HG02981 (cell line): ENCODE measurements around the gene SKA2.
"Not testable (repeated sequence)": the region's sequence is repeated elsewhere in the genome, so short reads cannot be mapped to it uniquely, and the experiment has no call there.

ENCODE experiments used
- ATAC-seq: cut with Tn5 transposase; IDR thresholded peaks from one replicate; pipeline ENCODE4 v1.9.1; 2021; ENCODE audit warnings: mild to moderate bottlenecking, moderate library complexity; ENCODE audit not compliant: unreplicated experiment

SKA2 gene, protein sequence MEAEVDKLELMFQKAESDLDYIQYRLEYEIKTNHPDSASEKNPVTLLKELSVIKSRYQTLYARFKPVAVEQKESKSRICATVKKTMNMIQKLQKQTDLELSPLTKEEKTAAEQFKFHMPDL

DNA sequence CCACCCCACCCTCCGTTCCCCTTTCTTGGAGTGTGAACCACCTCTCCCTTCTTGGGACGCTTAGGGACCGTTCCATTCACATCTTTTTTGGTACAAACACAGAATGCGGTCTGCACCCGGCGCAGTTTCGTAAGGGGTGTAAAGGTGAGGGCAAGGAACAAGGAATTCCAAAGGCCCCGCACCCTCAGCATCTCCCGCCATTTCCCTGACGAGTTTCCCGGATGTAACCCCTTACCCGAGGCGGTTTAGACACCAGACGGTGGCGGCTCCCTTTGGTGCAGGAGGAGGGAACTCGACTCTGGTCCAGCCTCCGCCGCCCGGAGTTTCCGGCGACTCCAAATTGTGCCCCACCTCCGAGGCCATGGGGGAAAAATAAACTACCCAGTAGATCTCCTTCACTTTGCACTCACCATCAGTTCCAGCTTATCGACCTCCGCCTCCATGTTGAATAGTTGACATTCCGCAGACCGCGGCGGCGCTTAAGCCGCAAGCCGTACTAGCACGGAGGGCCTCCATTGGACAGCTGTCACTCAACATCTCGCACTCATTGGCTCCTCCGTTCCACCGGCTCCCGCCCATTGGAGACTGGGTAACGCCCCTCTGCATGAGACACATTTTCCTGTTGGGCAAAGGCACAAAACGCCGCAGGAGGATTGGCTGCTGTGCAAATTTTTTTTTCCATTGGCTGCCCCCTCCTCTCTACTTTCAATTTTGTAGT is at the start of gene SKA2:
SKA2 (minus strand) TSS at position 466 of the 718 bp plus-strand sequence; CDS start at position 443, 23 bp downstream.
- ATAC-seq, result peak; percentile 76

DNA sequence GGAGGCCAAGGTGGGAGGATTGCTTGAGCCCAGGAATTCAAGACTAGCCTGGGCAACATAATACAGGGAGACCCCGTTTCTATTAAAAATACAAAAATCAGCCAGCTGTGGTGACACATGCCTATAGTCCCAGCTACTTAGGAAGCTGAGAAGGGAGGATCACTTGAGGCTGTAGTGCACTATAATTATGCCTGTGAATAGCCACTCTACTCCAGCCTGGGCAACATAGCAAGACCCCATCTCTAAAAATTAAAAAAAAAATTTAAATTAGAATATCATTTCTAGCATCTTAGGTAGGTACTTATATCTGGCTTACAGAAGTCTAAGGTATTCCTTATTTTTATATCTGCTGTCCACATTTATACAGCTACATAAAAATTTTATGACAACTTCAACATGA is 47.3 kb upstream of the SKA2 start:
- no peak for ATAC-seq

DNA sequence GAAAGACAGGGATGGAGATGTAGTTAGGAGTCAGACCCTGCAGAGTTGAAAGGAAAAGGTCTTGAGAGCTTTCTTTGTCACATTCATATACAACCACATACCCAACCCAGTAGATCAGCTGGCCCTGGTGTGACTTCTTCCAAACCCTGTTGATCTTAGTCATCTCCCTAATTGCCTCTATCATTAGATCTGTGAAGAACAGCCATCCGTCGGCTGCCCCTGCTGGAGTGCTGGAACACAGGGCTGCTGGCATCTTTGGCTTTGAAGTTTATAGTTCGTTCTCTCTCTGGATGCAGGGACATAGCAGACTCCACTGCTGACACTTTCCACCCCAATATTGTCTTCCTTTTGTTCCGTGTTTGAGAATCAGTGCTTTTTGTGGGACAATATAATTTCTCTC is 44.4 kb upstream of the SKA2 start:
- ATAC-seq, result no peak

DNA sequence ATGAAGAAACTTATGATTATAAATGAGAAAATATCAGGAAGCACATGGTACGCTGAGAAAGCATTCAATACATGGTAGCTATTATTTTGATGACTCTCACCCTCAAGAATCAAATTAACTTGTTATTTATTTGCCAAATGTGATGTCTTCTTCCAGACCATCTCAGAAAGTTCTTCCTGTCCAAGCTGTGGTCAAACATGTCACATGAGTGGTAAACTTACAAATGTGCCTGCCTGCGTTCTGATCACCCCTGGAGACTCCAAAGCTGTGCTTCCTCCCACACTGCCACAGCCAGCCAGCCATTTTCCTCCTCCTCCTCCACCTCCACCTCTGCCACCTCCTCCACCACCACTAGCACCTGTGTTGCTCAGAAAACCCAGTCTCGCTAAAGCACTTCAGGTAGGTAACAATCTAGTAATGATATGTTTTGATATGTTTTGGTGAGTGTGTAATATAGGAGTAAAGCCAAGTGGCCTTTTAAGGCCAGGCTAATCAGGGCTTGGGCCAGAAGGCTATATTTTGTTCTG is 38.4 kb upstream of the SKA2 start:
- no peak for ATAC-seq

DNA sequence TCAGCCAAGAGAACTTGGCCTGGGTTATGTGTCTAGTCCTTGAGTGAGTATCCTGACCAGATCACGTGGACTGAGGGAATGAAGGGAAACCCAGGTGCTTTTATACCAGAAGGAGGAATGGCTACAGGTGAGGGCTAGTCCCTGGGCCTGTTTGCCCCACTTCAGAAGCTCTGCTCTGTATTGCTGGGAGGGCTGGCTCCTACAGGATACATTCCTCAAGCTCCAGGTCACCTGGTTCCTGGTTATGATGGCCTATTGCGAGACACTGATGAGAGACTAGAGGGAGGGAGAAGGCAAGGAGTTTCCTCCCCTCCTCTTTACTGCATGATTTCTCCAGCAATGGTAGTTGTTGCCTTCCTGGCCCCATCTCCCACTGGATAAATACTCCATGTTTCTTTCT is 35.8 kb upstream of the SKA2 start:
- ATAC-seq, result no peak

DNA sequence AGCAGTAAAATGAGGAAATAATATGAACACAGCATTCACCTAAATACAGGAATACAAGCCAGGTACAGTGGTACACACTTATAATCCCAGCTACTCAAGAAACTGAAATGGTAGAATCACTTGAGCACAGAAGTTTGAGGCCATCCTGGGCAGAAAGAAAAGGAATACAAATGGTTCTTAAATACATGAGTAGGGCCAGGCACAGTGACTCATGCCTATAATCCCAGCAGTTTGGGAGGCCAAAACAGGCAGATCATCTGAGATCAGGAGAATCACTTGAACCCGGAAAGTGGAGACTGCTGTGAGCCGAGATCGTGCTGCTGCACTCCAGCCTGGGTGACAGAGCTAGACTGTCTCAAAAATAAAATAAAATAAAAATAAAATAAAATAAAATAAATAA is 31.9 kb upstream of the SKA2 start:
- ATAC-seq, result no peak

DNA sequence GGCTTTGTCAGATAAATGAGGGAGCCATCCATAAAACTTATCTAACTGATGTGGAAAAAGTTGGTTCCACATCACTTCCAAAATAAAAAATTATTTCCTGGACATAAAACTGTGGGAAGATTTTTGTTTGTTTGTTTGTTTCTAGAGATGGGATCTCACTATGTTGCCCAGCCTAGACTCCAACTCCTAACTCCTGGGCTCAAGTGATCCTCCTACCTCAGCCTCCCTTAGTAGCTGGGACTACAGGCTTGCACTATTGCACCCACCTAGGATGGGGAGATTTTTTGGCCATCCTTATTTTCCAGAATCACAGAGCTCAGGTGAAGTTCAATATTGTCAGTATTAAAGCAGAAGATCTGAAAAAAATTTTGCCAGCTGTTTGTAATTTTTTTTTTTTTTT is 31.0 kb upstream of the SKA2 start:
- no peak for ATAC-seq

DNA sequence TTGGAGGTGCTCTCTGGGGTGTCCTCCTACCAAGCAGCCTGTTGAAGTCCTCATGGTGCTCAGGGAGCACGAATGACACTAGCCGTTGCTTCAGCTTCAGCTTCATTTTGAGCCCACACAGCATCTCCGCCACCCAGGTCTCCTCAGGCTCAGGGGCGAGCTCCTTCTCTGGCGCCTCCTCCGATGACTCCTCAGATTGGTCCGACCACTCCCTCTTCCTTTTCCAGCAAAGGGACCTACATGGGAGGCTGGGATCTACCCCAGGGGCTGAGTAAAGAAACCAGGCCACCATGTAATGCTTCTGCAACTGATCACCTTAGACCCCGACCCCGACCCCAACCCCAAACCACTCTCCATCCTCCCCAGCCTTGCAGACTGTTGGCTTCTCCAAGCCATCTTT is 26.5 kb upstream of the SKA2 start:
- ATAC-seq, result no peak

DNA sequence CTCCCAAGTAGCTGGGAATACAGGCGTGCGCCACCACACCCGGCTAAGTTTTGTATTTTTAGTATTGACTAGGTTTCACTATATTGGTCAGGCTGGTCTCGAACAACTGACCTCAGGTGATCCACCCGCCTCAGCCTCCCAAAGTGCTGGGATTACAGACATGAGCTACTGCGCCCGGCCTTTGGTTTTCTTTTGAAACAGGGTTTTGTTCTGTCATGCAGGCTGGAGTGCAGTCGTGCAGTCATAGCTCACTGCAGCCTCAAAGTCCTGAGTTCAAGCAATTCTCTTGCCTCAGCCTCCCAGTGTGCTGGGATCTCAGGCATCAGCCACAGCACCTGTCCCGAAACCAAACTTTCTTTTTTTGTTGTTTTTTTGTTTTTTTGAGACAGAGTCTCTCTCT is 25.6 kb upstream of the SKA2 start:
- no peak for ATAC-seq

DNA sequence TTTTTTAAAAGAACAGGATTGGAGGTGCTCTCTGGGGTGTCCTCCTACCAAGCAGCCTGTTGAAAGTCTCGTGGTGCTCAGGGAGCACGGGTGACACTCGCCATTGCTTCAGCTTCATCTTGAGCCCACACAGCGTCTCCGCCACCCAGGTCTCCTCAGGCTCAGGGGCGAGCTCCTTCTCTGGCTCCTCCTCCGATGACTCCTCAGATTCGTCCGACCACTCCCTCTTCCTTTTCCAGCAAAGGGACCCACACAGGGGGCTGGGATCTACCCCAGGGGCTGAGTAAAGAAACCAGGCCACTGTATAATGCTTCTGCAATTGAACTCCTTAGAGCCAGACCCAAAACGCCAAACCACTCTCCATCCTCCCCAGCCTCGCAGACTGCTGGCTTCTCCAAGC is 24.6 kb upstream of the SKA2 start:
- not testable (repeated sequence) for ATAC-seq

DNA sequence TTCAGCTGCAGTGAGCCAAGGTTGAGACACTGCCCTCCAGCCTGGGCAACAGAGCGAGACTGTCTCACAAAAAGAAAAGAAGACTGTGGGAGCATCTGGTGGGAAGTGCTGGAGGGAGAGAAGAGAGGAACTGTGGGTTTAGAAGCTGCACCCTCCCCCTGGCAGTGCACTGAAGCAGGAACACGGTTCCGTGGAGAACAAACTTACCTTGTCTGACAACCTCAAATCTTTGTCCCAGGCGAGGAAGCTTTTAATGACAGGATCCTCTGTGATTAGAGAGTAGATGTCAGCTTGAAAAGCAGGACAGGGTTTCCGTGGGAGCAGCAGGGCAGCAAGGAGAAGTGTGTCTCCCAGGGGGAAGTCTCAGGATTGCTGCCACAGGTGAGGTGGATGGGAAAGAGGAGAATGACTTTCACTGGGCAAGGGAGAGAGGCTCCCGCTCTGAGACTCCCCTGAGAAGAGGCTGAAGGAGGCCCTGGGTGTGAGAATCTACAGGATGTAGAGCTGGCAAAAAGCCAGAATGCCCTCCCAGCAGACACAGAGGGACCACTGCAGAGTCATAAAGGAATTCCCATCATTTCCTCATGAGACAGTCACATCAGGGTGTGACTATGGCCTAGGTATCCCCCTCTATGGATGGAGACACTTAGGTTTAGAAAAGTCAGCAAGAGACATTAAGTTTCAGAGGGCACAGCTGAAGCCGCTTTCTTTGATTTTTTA is 23.4 kb upstream of the SKA2 start:
- no peak for ATAC-seq

DNA sequence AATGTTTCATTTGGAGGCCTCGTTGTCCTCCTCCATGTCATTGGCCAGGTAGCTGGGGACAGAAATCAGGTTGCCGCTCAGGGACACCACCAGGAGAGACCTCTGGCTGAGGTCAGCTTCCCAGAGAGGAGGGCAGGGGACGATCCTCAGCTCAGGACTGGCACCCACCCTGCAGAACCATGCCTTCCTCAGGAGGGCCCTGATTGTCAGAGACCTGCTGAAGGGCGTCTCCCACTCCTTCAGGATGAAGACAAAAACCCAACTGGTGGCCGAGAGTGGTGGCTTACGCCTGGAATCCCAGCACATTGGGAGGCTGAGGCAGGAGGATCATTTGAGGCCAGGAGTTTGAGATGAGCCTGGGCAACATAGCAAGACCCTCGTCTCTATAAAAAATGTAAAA is 20.1 kb upstream of the SKA2 start:
- ATAC-seq, result no peak

DNA sequence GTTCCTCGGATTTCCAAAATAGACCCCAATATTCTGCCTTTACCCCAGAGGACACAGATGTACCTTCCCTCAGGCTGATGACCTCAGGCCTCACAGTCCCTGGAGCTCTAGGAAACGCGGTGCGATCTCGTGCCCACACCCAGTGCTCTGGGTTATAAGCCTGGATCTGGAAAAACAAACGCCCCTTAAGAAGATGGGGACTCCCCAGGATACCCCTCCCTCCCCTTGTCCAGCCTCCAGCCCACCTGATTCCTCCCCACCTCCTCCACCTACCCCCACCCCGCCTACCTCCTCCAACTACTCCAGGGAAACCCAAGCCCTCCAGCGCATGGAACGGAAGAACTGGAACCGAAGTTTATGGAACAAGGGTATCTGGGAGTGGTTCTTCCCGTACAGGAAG is 19.7 kb upstream of the SKA2 start:
- no peak for ATAC-seq

DNA sequence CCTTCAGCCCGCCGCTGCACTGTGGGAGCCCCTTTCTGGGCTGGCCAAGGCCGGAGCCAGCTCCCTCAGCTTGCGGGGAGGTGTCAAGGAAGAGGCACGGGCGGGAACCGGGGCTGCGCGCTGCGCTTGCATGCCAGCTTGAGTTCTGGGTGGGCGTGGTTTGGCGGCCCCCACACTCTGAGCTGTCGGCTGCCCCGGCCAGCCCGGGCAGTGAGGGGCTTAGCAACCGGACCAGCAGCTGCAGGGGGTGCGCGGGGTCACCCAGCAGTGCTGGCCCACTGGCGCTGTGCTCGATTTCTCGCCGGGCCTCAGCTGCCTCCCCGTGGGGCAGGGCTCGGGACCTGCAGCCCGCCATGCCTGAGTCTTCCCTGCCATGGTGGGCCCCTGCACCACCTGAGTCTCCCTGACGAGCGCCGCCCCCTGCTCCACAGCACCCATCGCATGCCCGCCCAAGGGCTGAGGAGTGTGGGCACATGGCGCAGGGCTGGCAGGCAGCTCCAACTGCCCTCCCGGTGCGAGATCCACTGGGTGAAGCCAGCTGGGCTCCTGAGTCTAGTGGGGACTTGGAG is 17.5 kb upstream of the SKA2 start:
- ATAC-seq, result no peak

DNA sequence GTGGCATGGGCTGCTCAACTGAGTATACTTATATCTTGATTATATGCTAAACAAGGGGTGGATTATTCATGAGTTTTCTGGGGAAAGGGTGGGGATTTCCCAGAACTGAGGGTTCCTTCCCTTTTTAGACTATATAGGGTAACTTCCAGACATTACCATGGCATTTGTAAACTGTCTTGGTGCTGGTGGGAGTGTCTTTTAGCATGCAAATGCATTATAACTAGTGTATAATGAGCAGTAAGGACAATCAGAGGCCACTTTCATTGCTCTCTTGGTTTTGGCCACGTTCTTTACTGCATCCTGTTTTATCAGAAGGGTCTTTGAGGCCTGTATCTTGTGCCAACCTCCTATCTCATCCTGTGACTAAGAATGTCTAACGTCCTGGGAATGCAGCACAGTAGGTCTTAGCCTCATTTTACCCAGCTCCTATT is 12.6 kb upstream of the SKA2 start:
- no peak for ATAC-seq

DNA sequence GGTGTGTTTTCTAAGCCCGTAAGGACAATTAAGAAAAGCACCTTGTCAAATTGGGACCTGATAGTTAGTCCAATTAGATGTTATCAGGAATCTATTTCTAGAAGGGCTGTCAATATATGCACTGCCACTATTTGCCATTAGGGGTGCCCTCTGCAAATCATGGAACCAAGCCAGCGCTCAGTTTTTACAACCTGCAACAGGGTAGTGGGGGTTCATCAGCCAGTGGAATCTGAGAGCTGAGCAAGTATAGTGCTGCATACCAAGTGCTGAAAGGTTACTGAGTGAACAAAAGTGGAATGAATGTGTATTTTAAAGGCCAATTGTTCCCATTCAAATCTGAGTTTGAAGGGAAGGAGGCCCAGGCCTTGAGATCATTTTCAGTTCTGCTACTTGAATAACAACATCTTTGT is 11.0 kb upstream of the SKA2 start:
- ATAC-seq, result no peak

DNA sequence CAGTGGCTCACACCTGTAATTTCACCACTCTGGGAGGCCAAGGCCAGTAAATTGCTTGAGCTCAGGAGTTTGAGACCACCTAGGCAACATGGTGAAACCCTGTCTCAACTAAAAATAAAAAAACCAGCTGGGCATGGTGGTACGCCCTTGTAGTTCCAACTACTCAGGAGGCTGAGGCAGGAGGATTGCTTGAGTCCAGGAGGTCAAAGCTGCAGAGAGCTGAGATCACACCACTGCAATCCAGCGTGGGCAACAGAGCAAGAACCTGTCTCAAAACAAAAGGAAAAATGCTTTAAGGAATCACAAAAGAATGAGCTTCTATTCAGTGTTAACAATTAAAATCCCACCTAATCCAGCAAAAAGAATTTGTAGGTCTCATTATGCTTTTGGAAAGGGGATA is 6.5 kb upstream of the SKA2 start:
- no peak for ATAC-seq

DNA sequence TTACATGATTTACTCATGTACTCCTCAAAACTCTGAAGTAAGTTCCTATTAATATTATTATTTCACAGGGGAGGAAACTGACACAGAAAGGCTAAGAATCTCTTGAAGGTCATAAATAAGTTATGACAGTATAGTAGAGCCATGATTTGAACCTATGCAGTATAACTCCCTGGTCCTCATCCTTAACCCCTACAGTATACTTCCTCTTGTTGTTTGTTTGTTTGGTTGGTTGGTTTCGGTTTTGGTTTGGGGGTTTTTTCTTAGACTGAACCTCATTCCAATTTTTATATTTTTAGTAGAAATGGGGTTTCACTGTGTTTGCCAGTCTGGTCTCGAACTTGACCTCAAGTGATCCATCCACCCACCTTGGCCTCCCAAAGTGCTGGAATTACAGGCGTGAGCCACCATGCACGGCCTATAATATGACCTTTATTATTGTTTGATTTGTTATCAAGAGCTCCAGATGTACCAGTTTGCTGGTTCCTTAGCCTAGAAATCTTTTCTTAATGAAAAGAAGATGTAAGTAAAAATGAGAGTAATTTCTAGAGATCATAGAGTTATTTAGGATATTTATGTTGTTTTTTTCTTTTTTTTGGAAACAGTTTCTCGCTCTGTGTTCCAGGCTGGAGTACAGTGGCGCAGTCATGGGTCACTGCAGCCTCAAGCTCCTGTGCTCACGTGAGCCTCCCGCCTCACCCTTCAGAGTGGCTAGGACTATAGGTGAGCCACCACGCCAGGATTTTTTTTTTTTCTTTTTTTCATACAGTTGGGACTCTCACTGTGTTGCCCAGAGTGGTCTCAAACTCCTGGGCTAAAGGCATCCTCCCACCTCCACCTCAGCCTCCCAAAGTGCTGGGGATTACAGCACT is 5.4 kb upstream of the SKA2 start:
- ATAC-seq, result no peak

DNA sequence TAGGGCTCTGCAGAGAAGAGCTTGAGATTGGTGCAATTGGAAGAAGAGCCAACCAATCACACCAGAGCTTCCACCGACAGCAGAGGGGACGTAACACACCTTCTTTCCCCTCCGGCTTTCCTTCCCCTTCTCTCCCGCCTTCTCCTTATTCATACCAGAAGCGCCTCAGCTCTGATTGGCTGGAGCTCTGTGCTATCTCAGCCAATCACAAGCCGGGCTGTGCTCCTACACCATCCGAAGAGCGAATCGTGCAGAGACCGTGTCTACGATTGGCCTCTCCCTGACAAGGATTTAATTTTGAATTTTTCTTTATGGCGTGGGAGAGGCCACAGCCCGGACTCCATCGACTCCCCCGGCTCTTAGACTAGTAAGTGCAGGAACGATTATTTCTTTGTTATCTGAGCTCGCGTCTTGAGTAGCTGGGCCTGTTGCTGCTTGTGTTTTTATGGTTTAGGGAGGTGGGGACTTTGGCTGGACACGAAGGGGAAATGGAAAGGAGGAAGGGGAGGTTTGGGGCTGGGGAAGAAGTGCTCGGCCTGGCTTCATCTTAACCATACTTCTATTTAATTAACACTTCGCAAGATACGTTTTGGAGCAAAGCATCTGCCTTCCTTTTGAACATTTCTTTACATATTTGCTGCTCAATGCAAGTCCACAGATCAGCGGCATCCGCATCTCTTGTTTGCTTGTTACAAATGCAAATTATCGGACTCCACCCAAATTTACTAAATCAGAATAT is 622 bp upstream of the SKA2 start, which contains the start of gene PRR11:
PRR11 (plus strand) TSS at position 308 of the 739 bp plus-strand sequence. CDS start 14,007 bp downstream, outside the sequence.
- peak; percentile 86 for ATAC-seq

DNA sequence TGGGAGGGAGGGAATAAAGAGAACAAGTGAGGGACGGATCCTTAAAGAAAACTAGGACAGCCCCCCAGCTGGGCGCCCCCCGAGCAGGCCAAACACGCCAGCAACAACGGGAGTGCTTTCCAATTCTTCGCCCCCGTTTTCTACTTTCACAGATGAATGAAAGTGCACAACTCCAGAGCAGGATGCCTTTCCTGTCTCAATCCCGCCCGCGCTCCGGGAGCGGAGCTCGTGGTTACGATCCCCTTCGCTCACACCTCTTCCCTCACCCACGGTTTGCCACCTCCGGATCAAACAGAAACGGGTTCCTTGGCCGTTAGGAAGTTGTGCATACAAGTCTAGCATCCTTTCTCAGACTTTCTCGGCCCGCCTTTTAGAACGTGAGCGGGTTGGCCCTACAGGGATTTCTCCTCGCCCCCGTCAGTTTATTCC is 680 bp downstream of the SKA2 start:
- no peak for ATAC-seq
